Tibial artery (tissue), 4 donors: Measurements from ENCODE around the gene CFAP47.

Source experiments
- DNase-seq, 2 donors: peaks; one replicate each; pipeline ENCODE4 v3.0.0-alpha.2; 2019
- H3K27ac ChIP-seq, 2 donors: fragments of 200-600 bp; sonication (generic) in 1 of 2; 1 replicate in 1 of 2; 2 replicates in 1 of 2; pipeline ENCODE4 v1.5.1; 2018 to 2019; ENCODE audit warnings: mild to moderate bottlenecking in 1 of 2
- H3K27me3 ChIP-seq, 2 donors: fragments of 200-600 bp; sonication (generic) in 1 of 2; one replicate each; pipeline versions ENCODE4 v1.5.1 to v1.6.0; 2016 to 2019
- H3K36me3 ChIP-seq, 3 donors: fragments of 200-600 bp; sonication (generic) in 2 of 3; one replicate each; pipeline ENCODE4 v1.5.1; 2016 to 2019; ENCODE audit warnings: mild to moderate bottlenecking in 2 of 3
- H3K4me1 ChIP-seq, 4 donors: fragments of 200-600 bp; sonication (generic) in 2 of 4; 1 replicate in 3 of 4; 2 replicates in 1 of 4; pipeline ENCODE4 v1.5.1; 2016 to 2019
- H3K4me3 ChIP-seq, 2 donors: fragments of 200-600 bp; sonication (generic) in 1 of 2; 1 replicate in 1 of 2; 2 replicates in 1 of 2; pipeline ENCODE4 v1.5.1; 2018 to 2019; ENCODE audit warnings: mild to moderate bottlenecking in 2 of 2
- H3K9me3 ChIP-seq, 3 donors: fragments of 200-600 bp; sonication (generic) in 1 of 3; one replicate each; pipeline ENCODE4 v1.5.1; 2016 to 2019
- CTCF ChIP-seq, 2 experiments: fragments of 200-600 bp in 1 of 2; fragments of 450-650 bp in 1 of 2; IDR thresholded peaks; one replicate each; pipeline ENCODE4 v1.5.1; 2017 to 2019; ENCODE audit warnings: antibody characterized with exemption in 2 of 2, mild to moderate bottlenecking in 1 of 2, moderate library complexity in 1 of 2
- intact Hi-C: fragments of 100-400 bp; cut with DNase I; formaldehyde crosslinking; loops from one replicate; pipeline ENCODE4 v1.15.0; 2023; ENCODE audit warnings: low total_unique reads

The CFAP47 gene

DNA sequence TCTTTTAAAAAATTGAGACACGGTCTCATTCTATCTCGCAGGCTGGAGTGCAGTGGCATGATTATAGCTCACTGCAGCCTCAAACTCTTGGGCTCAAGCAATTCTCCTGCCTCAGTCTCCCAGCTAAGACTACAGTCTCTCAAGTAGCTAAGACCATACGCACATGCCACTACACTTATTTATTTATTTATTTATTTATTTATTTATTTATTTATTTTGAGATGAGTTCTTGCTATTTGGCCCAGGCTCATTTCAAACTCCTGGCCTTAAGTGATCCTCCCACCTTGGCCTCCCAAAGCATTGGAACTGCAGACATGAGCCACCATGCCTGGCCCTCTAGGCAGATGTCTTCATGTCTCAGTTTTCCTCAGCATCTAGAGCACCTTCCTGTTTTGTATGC lies 482.2 kb downstream of the CFAP47 start:
- Histone ChIP-seq H3K9me3 (no peaks in the 10 kb centered on the region), H3K4me1 (no peaks in the 10 kb centered on the region), H3K36me3 (no peaks in the 10 kb centered on the region), H3K4me3 (no peak overlapping the region), H3K27ac (no peak overlapping the region), H3K27me3 (no peaks in the 10 kb centered on the region)
- intact Hi-C loops, result no loop called here
- DNase-seq, result no peak
- no peak for TF ChIP-seq CTCF (IDR thresholded peaks at IDR 0.05)

- intact Hi-C loops, result no loop called here
- Histone ChIP-seq H3K4me1 (no peaks in the 10 kb centered on the region), H3K4me3 (no peak overlapping the region), H3K9me3 (no peaks in the 10 kb centered on the region), H3K27ac (no peak overlapping the region), H3K27me3 (no peaks in the 10 kb centered on the region), H3K36me3 (no peaks in the 10 kb centered on the region)
- DNase-seq, result no peak
- no peak for TF ChIP-seq CTCF (IDR thresholded peaks at IDR 0.05)
Measured at GRCh38 chrX:36407836-36408235, 488.3 kb downstream of the CFAP47 start.

DNA sequence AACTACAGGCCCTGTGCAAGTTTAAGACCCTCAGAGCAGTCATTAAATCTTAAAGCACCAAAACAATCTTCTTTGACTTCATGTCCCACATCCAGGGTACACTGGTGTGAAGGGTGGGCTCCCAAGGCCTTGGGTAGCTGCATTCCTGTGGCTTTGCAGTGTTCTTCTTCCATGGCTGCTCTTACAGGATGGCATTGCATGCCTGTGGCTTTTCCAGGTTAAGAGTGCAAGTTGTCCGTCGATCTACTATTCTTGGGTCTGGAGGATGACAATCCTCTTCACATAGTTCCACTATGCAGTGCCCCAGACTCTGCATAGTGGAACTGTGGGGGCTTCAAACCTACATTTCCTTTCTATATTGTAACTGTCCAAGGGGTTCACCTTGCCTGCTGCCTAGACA lies 494.5 kb downstream of the CFAP47 start:
- no peak for TF ChIP-seq CTCF (IDR thresholded peaks at IDR 0.05)
- intact Hi-C loops, result no loop called here

GRCh38 chrX:36422368-36422767 lies 502.8 kb downstream of the CFAP47 start:
- Histone ChIP-seq H3K4me3 (no peak overlapping the region), H3K4me1 (no peaks in the 10 kb centered on the region), H3K9me3 (no peaks in the 10 kb centered on the region), H3K36me3 (no peaks in the 10 kb centered on the region), H3K27me3 (no peaks in the 10 kb centered on the region), H3K27ac (no peak overlapping the region)
- intact Hi-C loops, result no loop called here
- DNase-seq, result no peak
- TF ChIP-seq CTCF (IDR thresholded peaks at IDR 0.05), result no peak

More for the DNA sequence above, 494.5 kb downstream of the CFAP47 start:
- Histone ChIP-seq H3K27me3 (no peaks in the 10 kb centered on the region), H3K9me3 (no peaks in the 10 kb centered on the region), H3K4me1 (no peaks in the 10 kb centered on the region), H3K27ac (no peak overlapping the region), H3K36me3 (no peaks in the 10 kb centered on the region), H3K4me3 (no peak overlapping the region)
- DNase-seq, result no peak

GRCh38 chrX:36431819-36432218 lies 512.3 kb downstream of the CFAP47 start:
- no peak for TF ChIP-seq CTCF (IDR thresholded peaks at IDR 0.05)

GRCh38 chrX:36434522-36434921 lies 515.0 kb downstream of the CFAP47 start:
- no peaks in the 10 kb centered on the region for H3K27me3 ChIP-seq
- no peak overlapping the region for H3K4me3 ChIP-seq
- intact Hi-C loops, result no loop called here
- H3K36me3 ChIP-seq, result no peaks in the 10 kb centered on the region
- no peak for DNase-seq
- H3K9me3 ChIP-seq, result no peaks in the 10 kb centered on the region
- TF ChIP-seq CTCF (IDR thresholded peaks at IDR 0.05), result no peak
- H3K4me1 ChIP-seq, result no peaks in the 10 kb centered on the region
- H3K27ac ChIP-seq, result no peak overlapping the region

More at GRCh38 chrX:36431819-36432218, 512.3 kb downstream of the CFAP47 start:
- no peaks in the 10 kb centered on the region for H3K9me3 ChIP-seq
- DNase-seq, result no peak
- H3K4me3 ChIP-seq, result no peak overlapping the region
- no peaks in the 10 kb centered on the region for H3K27me3 ChIP-seq
- no peaks in the 10 kb centered on the region for H3K36me3 ChIP-seq
- H3K27ac ChIP-seq, result no peak overlapping the region
- no peaks in the 10 kb centered on the region for H3K4me1 ChIP-seq
- intact Hi-C loops, result no loop called here
